HG03439 (cell line): ENCODE measurements around the gene SLC39A5.
"Not testable (repeated sequence)": the region's sequence is repeated elsewhere in the genome, so short reads cannot be mapped to it uniquely, and the experiment has no call there.

Experiments
- ATAC-seq: cut with Tn5 transposase; IDR thresholded peaks from one replicate; pipeline ENCODE4 v1.9.1; 2021; ENCODE audit warnings: mild to moderate bottlenecking, moderate library complexity; ENCODE audit not compliant: unreplicated experiment

SLC39A5 gene

GRCh38 chr12:56229916-56230431, at the start of gene SLC39A5:
TSS of gene SLC39A5 (plus strand) at chr12:56230051. CDS start at chr12:56231275, 1,224 bp downstream.
- ATAC-seq: no peak

- no peak for ATAC-seq
These were observed 42.9 kb upstream of the SLC39A5 start for GRCh38 chr12:56186957-56187356.

- no peak for ATAC-seq
These were observed 41.6 kb upstream of the SLC39A5 start for GRCh38 chr12:56188131-56188777.

- no peak for ATAC-seq
These were observed 41.1 kb upstream of the SLC39A5 start for GRCh38 chr12:56188778-56189098.

GRCh38 chr12:56189099-56189917, 40.5 kb upstream of the SLC39A5 start, which contains the start of gene SMARCC2:
TSS of gene SMARCC2 (minus strand) at chr12:56189483. CDS start at chr12:56189461, 22 bp downstream.
- ATAC-seq: peak; percentile 62

- peak; percentile 33 for ATAC-seq
These were observed 39.7 kb upstream of the SLC39A5 start for GRCh38 chr12:56189918-56190694.

- ATAC-seq: no peak
These were observed 39.1 kb upstream of the SLC39A5 start for GRCh38 chr12:56190695-56191155.

GRCh38 chr12:56192582-56192981, 37.3 kb upstream of the SLC39A5 start:
- ATAC-seq: no peak

GRCh38 chr12:56193025-56193578, 36.7 kb upstream of the SLC39A5 start:
- ATAC-seq: peak; percentile 32

- ATAC-seq: not testable (repeated sequence)
These were observed 32.9 kb upstream of the SLC39A5 start for GRCh38 chr12:56196818-56197550.

- no peak for ATAC-seq
These were observed 31.8 kb upstream of the SLC39A5 start for GRCh38 chr12:56197921-56198635.

- ATAC-seq: no peak
These were observed 31.0 kb upstream of the SLC39A5 start for GRCh38 chr12:56198836-56199235.

- ATAC-seq: no peak
These were observed 27.5 kb upstream of the SLC39A5 start for GRCh38 chr12:56202366-56202765.

GRCh38 chr12:56202838-56203237, 27.0 kb upstream of the SLC39A5 start:
- no peak for ATAC-seq

GRCh38 chr12:56204275-56204674, 25.6 kb upstream of the SLC39A5 start:
- ATAC-seq: no peak

GRCh38 chr12:56205445-56205844, 24.4 kb upstream of the SLC39A5 start:
- no peak for ATAC-seq

GRCh38 chr12:56206452-56207166, 23.2 kb upstream of the SLC39A5 start:
- no peak for ATAC-seq

- no peak for ATAC-seq
These were observed 21.8 kb upstream of the SLC39A5 start for GRCh38 chr12:56208006-56208405.

GRCh38 chr12:56212361-56212760, 17.5 kb upstream of the SLC39A5 start:
- no peak for ATAC-seq
